GM19025 (cell line): ENCODE results near the gene ABCF3.

Experiments
- ATAC-seq: cut with Tn5 transposase; IDR thresholded peaks from one replicate; pipeline ENCODE4 v1.9.1; 2021; ENCODE audit warnings: mild to moderate bottlenecking, low read depth, moderate library complexity; ENCODE audit not compliant: unreplicated experiment

The ABCF3 gene

GRCh38 chr3:184167786-184168185, 18.2 kb upstream of the ABCF3 start:
- no peak for ATAC-seq

- no peak for ATAC-seq
These were observed 17.5 kb upstream of the ABCF3 start for GRCh38 chr3:184168363-184169120.

DNA sequence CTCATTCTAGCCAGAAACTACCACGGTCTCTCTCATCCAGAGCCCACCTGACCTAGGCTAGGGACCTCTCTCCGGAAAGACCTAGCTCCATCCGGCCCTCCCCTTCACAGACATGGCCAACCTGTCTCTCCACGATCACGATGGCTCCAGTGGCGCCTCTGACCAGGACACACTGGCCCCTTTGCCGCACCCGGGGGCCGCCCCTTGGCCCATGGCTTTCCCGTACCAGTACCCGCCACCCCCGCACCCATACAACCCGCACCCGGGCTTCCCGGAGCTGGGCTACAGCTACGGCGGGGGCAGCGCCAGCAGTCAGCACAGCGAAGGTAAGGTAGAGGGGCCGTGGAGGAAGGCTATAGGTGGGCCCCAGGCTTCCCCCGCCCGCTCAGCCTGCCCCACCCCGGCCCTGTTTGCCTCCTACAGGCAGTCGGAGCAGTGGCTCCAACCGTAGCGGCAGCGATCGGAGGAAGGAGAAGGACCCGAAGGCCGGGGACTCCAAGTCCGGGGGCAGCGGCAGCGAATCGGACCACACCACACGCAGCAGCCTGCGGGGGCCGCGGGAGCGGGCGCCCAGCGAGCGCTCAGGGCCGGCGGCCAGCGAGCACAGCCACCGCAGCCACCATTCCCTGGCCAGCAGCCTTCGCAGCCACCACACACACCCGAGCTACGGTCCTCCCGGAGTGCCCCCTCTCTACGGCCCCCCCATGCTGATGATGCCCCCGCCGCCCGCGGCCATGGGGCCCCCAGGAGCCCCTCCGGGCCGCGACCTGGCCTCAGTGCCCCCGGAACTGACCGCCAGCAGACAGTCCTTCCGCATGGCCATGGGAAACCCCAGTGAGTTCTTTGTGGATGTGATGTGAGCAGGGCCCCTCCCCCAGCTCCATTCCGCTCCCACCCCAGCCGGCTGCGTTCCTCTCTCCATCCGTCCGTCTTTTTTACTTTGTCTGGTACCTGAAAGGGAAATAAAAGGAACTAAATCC, 15.8 kb upstream of the ABCF3 start:
- ATAC-seq = no peak

DNA sequence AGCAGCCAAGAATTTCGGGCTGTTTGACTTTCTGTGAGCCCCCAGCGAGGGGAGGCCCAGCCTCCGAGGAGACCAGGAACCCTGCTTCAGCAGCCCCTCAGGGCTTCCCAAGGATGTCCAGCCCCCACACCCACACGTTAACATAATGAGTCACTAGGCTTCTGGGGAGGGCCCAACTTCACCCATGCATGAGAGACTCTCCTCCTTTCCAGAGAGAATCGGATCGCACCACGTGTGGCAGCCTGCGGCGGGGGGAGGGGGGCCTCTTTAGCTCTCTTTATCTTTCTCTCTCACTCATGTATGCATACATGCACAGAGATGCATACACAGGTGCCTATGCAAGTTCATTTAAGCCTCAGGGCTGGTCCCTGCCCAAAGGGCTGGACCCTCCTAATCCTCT, 14.4 kb upstream of the ABCF3 start:
- ATAC-seq = no peak

DNA sequence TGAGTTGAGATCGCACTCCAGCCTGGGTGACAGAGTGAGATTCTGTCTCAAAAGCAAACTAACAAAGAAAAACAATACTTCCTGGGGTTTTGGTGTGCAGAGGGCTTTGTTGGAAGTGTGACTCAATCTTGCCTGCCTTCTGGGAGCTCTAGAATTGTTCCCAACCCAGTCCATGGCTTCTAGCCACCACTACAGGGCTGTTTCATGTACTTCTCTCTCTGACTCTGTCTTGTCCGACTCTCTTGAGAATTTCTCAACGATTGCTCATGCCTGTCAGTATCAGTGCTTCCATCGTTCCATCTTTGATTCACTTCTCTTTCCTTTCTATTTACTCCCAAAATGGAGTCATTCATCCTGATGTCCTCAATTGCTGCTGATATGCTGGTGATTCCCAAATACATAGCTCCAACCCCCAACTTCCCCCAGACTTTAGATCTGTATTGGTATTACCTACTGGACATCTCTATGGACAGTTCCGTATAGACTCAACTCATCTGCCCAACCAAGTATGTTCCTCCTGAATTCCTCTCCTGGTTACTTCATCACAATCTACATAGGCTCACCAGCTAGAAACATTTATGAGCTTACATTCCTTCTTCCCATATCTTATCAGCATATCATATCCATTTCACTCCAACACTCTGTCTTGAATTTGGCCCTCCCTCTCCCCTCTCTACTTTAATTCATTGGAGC, 13.2 kb upstream of the ABCF3 start:
- ATAC-seq = no peak

- ATAC-seq = no peak
These were observed 12.7 kb upstream of the ABCF3 start for GRCh38 chr3:184173374-184173722.

GRCh38 chr3:184174284-184174645, 11.7 kb upstream of the ABCF3 start:
- no peak for ATAC-seq

DNA sequence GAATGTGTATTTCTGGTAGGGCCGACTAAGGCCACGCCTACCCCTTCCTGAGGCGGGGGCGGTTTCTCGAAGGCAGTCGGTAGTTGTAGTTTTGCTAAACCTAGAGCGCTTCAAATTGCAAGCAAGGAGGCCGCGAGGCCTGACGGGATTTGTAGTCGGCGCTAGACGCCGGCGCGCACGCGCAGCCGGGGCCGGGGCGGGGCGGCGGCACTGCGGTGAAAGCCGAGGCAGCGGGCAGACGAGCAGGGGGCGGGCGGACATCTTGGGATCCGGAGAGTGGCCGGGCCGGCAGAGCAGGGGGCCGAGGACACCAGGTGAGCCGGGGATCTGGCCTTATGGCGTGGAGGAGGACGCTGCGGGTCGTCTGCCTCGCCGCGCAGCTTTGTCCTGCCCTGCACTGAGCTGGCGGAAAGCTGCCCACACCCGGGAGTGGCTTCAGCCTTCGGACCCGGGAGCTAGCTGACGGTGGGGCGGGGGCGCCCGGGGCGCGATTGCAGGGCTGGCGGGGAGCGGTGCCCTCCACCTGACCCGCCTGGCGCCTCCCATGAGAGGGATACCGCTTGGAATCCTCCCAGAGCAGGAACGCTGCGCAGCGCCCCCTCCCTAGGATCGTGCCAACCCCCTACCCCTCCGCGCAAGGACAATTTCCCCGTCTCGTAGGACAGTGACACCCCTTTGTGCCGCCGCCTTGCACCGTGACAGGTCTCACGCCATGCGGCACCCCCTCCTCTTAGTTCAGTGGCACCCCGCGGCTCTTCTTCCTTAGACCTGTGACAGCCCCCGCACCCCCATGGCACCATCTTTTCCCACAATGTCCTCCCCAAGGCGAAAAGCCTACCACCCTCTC, 11.1 kb upstream of the ABCF3 start, which contains the start of gene AP2M1:
TSS of gene AP2M1 (plus strand) at position 210 of the 847 bp plus-strand sequence. CDS start 2,139 bp downstream, outside the sequence.
- ATAC-seq = peak; percentile 98

GRCh38 chr3:184175506-184175905, 10.5 kb upstream of the ABCF3 start:
- ATAC-seq = no peak

DNA sequence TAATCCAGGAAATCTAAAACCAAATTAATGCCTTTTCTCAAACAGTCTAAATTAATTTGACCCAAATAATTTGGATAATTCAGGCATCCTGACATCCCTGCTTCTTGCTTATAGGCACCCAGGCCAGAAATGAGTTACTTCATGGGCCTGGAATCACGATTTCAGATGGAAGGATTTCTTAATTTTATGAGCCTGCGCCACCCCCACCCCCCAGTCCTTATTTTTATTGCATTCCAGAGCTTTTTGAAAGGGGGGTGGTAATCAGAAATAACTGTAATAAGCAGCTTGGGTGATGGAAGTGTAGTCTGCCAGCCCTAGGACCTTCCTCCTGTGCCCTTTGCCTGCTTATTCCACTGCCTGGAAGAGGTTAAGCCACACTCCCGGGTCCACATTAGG, 10.0 kb upstream of the ABCF3 start:
- no peak for ATAC-seq

DNA sequence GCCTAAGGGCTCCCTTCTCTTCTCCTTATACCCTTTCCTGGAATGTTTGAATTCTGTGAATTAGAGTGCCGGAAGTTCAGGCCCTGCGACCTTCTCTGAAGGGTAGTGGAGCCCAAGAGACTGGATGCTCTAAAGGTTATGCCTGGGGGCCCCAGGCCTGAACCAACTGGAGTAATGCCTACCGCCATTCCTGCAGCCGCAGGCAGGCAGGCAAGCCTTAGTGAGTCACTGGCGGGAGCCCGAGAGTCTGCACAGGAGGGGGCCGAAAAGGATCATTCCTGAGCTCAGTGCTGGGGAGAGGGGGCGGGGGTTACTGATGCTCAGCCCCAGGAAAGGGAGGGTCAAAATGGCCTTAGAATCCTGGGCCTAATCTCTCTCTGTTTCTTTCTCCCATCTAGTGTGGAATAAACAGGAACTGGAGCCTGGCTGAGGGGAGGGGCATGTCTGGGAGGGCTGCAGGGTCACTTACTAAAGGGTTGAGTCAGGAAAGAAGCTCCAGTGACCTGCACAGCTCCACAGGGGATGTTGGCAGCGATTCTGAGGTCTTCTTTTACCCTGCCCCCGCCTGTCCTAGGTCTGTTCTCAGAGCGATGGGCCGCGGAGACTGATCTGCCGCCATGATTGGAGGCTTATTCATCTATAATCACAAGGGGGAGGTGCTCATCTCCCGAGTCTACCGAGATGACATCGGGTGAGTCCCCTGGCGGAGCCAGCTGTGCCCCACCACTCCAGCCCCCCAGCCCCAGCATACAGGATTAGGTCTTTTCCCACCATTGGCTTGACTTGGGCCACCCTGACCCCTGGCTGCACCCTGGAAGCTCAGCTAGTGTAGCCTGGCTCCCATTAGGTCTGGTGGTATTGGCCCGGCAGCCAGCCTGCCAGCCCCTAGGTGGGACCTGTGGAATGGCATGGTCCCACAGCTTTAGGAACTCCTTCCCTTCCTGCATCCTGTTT, 9.3 kb upstream of the ABCF3 start:
- no peak for ATAC-seq

GRCh38 chr3:184177331-184177731, 8.7 kb upstream of the ABCF3 start:
- ATAC-seq = no peak

GRCh38 chr3:184177767-184178306, 8.2 kb upstream of the ABCF3 start:
- no peak for ATAC-seq

DNA sequence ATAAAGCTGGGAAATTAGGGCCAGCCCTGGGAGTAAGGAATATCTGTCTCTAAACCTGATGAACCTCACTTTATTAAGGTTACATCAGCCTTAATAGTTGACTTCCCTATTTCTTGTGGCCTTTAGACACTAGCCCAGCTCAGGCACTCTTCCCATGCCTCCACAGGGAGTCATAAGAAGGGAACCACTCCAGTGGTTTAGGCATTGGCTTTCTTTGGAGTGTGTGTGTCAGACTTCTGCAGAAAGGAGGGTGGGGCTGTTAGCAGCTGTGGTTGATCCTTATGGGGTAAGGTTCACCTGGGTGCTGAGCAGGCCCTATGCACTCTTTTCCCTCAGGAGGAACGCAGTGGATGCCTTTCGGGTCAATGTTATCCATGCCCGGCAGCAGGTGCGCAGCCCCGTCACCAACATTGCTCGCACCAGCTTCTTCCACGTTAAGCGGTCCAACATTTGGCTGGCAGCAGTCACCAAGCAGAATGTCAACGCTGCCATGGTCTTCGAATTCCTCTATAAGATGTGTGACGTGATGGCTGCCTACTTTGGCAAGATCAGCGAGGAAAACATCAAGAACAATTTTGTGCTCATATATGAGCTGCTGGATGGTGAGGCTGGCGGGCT, 7.4 kb upstream of the ABCF3 start:
- ATAC-seq = no peak

GRCh38 chr3:184180165-184180564, 5.8 kb upstream of the ABCF3 start:
- ATAC-seq = no peak

DNA sequence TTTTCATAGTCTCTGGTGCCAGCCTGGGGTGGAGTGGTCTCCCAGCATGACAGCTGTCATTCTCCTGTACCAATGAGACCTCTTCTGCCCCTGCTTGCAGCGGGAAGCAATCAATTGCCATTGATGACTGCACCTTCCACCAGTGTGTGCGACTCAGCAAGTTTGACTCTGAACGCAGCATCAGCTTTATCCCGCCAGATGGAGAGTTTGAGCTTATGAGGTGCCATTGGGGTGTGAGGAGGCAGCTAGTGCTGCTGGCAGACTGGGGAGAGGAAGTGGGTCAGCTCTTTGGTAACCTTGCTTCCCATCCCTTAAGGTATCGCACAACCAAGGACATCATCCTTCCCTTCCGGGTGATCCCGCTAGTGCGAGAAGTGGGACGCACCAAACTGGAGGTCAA, 4.4 kb upstream of the ABCF3 start:
- no peak for ATAC-seq

DNA sequence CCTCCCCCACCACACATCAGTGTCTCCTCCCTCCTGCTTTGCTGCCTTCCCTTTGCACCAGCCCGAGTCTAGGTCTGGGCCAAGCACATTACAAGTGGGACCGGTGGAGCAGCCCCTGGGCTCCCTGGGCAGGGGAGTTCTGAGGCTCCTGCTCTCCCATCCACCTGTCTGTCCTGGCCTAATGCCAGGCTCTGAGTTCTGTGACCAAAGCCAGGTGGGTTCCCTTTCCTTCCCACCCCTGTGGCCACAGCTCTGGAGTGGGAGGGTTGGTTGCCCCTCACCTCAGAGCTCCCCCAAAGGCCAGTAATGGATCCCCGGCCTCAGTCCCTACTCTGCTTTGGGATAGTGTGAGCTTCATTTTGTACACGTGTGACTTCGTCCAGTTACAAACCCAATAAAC, 2.3 kb upstream of the ABCF3 start:
- no peak for ATAC-seq

DNA sequence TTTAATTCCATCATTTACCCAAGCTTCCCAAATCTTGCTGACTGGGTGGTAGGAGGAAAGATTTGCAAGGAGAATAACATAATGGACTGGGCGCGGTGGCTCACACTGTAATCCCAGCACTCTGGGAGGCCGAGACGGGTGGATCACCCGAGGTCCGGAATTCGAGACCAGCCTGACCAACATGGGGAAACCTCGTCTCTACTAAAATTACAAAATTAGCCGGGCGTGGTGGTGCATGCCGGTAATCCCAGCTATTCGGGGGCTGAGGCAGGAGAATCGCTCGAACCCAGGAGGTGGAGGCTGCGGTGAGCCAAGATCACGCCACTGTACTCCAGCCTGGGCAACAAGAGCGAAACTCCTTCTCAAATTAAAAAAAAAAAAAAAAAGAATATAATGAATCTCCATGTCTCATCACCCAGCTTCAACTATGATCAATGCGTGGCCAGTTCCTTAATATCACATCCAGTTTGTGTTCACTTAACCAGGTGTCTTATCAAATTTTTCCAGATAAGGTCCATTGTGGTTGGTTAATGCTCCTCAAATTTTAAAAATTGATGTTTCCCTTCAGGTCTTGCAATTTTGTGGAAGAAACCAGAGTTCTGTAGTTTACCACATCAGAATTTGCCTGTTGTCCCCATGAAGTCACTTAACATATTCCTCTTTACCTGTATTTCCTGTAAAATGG, 1.3 kb upstream of the ABCF3 start:
- no peak for ATAC-seq
